Fibroblast of lung (primary cell): ENCODE data around the gene ANGPTL5. TPM values are rescaled to one million over a fixed set of nuclear protein-coding genes. Genes with fewer than 3 reads are reported as not detected.
A peak's percentile ranks its signal among the peaks of the same experiment; 100 is the strongest.

Source experiments
- DNase-seq, 2 donors: peaks; one replicate each; pipeline versions ENCODE4 v3.0.0 to v3.0.0-alpha.2; 2010; ENCODE audit warnings: low read depth in 2 of 2
- H2AFZ ChIP-seq: 2 replicates; pipeline ENCODE4 v1.5.1; 2012; ENCODE audit warnings: low read length, control low read depth, inconsistent platforms
- H3K27ac ChIP-seq: 2 replicates; pipeline ENCODE4 v1.5.1; 2011; ENCODE audit warnings: low read length, control low read depth; ENCODE audit not compliant: insufficient read depth
- H3K27me3 ChIP-seq: 2 replicates; pipeline ENCODE4 v1.5.1; 2011; ENCODE audit warnings: mild to moderate bottlenecking, low read length; ENCODE audit not compliant: control insufficient read depth, insufficient read depth
- H3K36me3 ChIP-seq: 2 replicates; pipeline ENCODE4 v1.5.1; 2011; ENCODE audit warnings: low read length; ENCODE audit not compliant: control insufficient read depth, insufficient read depth
- H3K4me1 ChIP-seq: 2 replicates; pipeline ENCODE4 v1.5.1; 2011; ENCODE audit warnings: low read length; ENCODE audit not compliant: control insufficient read depth, insufficient read depth; ENCODE audit errors: extremely low read depth
- H3K4me2 ChIP-seq: 2 replicates; pipeline ENCODE4 v1.5.1; 2011; ENCODE audit warnings: low read length, control low read depth; ENCODE audit not compliant: insufficient read depth; ENCODE audit errors: extremely low read depth
- H3K4me3 ChIP-seq, 4 experiments: fragments of 200-600 bp in 1 of 4; sonication (generic) in 1 of 4; replicated peaks in 1 of 4; 2 replicates each; pipeline ENCODE4 v1.5.1; 2011 to 2016; ENCODE audit warnings: low read length in 4 of 4, low read depth in 3 of 4, mild to moderate bottlenecking in 3 of 4, control low read depth in 2 of 4, inconsistent platforms in 1 of 4, mixed read lengths in 1 of 4; ENCODE audit not compliant: insufficient read depth in 1 of 4; ENCODE audit errors: control extremely low read depth in 1 of 4
- H3K79me2 ChIP-seq: 2 replicates; pipeline ENCODE4 v1.5.1; 2012; ENCODE audit warnings: mild to moderate bottlenecking, low read length, inconsistent platforms; ENCODE audit not compliant: control insufficient read depth, insufficient read depth
- H3K9ac ChIP-seq: 2 replicates; pipeline ENCODE4 v1.5.1; 2011; ENCODE audit warnings: mild to moderate bottlenecking, low read length, control low read depth; ENCODE audit not compliant: insufficient read depth
- H3K9me3 ChIP-seq: 2 replicates; pipeline ENCODE4 v1.5.1; 2012; ENCODE audit warnings: low read depth, low read length; ENCODE audit not compliant: control insufficient read depth, insufficient read depth
- H4K20me1 ChIP-seq: 2 replicates; pipeline ENCODE4 v1.5.1; 2011; ENCODE audit warnings: low read length; ENCODE audit not compliant: control insufficient read depth, insufficient read depth; ENCODE audit errors: extremely low read depth
- EZH2 ChIP-seq: IDR thresholded peaks from 2 replicates; pipeline ENCODE4 v1.5.1; 2012; ENCODE audit warnings: low read length, control low read depth, mild to moderate bottlenecking; ENCODE audit errors: missing control alignments
- polyA plus RNA-seq, 2 donors: library from polyadenylated mRNA; depleted of rRNA in 1 of 2; stranded (reverse) in 1 of 2; unstranded in 1 of 2; fragments of >200 nt; gene quantifications; 2 replicates each; pipeline ENCODE4 v1.2.1, GENCODE V29; 2011 to 2012; ENCODE audit warnings: missing spikeins in 1 of 2
- total RNA-seq: library from RNA; depleted of rRNA; stranded (reverse); fragments of >200 nt; gene quantifications from 2 replicates; pipeline ENCODE4 v1.2.1, GENCODE V29; 2014
- TF ChIP-seq, protein P1 (sequence below), 2 donors: IDR thresholded peaks in 1 of 2; conservative IDR thresholded peaks in 1 of 2; 1 replicate in 1 of 2; 2 replicates in 1 of 2; pipeline ENCODE4 v1.5.1; 2011 to 2012; ENCODE audit warnings: low read length in 2 of 2, control low read depth in 1 of 2, inconsistent platforms in 1 of 2, low read depth in 1 of 2, mild to moderate bottlenecking in 1 of 2

Gene ANGPTL5
- total and polyA plus RNA-seq, 2 donors (not counting 1 experiment from before 2014, with no cell fraction given), result 0.17 to 0.18 TPM

- Histone ChIP-seq H3K27ac (no peak overlapping the region), H3K4me2 (no peak overlapping the region), H4K20me1 (no peaks in the 10 kb centered on the region), H3K4me1 (peaks cover 4% of the 10 kb centered on the region), H3K4me3 (no peak overlapping the region), H3K27me3 (no peaks in the 10 kb centered on the region), H3K36me3 (no peaks in the 10 kb centered on the region), H3K9me3 (no peaks in the 10 kb centered on the region), H3K9ac (no peak overlapping the region), H2AFZ (no peak overlapping the region), H3K79me2 (no peaks in the 10 kb centered on the region)
- no peak for TF ChIP-seq EZH2
- TF ChIP-seq, protein P1, sequence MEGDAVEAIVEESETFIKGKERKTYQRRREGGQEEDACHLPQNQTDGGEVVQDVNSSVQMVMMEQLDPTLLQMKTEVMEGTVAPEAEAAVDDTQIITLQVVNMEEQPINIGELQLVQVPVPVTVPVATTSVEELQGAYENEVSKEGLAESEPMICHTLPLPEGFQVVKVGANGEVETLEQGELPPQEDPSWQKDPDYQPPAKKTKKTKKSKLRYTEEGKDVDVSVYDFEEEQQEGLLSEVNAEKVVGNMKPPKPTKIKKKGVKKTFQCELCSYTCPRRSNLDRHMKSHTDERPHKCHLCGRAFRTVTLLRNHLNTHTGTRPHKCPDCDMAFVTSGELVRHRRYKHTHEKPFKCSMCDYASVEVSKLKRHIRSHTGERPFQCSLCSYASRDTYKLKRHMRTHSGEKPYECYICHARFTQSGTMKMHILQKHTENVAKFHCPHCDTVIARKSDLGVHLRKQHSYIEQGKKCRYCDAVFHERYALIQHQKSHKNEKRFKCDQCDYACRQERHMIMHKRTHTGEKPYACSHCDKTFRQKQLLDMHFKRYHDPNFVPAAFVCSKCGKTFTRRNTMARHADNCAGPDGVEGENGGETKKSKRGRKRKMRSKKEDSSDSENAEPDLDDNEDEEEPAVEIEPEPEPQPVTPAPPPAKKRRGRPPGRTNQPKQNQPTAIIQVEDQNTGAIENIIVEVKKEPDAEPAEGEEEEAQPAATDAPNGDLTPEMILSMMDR (conservative IDR thresholded peaks at IDR 0.05 in 1 of 2, IDR thresholded peaks at IDR 0.05 in 1 of 2; ENCODE audit: low read depth in 1 of 2, low read length in 2 of 2), result no peak
- DNase-seq, result no peak
Measured at GRCh38 chr11:101920992-101921391, 4.7 kb upstream of the ANGPTL5 start.

GRCh38 chr11:101917226-101917625, 904 bp upstream of the ANGPTL5 start:
- no peak overlapping the region for H3K4me2 ChIP-seq
- H3K9me3 ChIP-seq, result no peaks in the 10 kb centered on the region
- no peak for TF ChIP-seq EZH2
- TF ChIP-seq, protein P1 (conservative IDR thresholded peaks at IDR 0.05 in 1 of 2, IDR thresholded peaks at IDR 0.05 in 1 of 2; ENCODE audit: low read depth in 1 of 2, low read length in 2 of 2), result no peak

GRCh38 chr11:101915791-101916291, 481 bp downstream of the ANGPTL5 start:
- Histone ChIP-seq H3K4me3 (peak overlapping the region; percentile 49 to 89 (median 65)), H3K36me3 (no peaks in the 10 kb centered on the region), H3K27ac (peak overlapping the region; percentile 73), H3K4me1 (peaks cover 9% of the 10 kb centered on the region), H3K79me2 (no peaks in the 10 kb centered on the region), H3K4me2 (peak overlapping the region; percentile 93), H3K27me3 (no peaks in the 10 kb centered on the region), H2AFZ (peak overlapping the region; percentile 11), H3K9me3 (no peaks in the 10 kb centered on the region), H3K9ac (peak overlapping the region; percentile 82), H4K20me1 (no peaks in the 10 kb centered on the region)
- peak; percentile 38 to 49 for DNase-seq
- no peak for TF ChIP-seq EZH2

More at GRCh38 chr11:101917226-101917625, 904 bp upstream of the ANGPTL5 start:
- Histone ChIP-seq H3K9ac (no peak overlapping the region), H3K4me3 (no peak overlapping the region), H3K27ac (no peak overlapping the region), H3K79me2 (no peaks in the 10 kb centered on the region), H4K20me1 (no peaks in the 10 kb centered on the region), H3K36me3 (no peaks in the 10 kb centered on the region), H3K27me3 (no peaks in the 10 kb centered on the region), H3K4me1 (peaks cover 9% of the 10 kb centered on the region), H2AFZ (no peak overlapping the region)
- DNase-seq, result no peak
